Fibroblast of skin of left biceps (primary cell): ENCODE measurements around the gene HPSE2.
A peak's percentile ranks its signal among the peaks of the same experiment; 100 is the strongest.

Experiments
- DNase-seq, 2 experiments: peaks; one replicate each; pipeline ENCODE4 v3.0.0-alpha.2; 2013; ENCODE audit warnings: low read depth in 2 of 2

The HPSE2 gene

GRCh38 chr10:98846787-98847186 is 388.9 kb downstream of the HPSE2 start:
- no peak for DNase-seq

DNA sequence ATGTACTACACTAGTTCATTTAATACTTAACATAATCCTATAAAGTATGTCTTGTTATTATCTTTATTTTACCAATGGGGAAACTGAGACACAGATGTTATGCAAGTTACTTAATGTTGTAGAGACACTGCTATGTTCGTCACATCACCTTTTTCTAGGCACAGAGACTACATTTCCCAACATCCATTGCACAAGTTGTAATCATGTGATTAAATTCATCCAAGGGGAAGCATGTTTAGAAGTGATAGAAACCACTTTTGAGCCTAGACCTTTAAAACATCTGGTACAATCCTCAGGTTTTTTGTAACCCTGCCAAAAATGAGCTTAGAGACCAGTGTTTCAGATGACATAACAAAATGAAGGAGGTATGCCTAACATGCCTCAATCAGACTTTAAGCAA is 402.1 kb downstream of the HPSE2 start:
- no peak for DNase-seq

- DNase-seq: no peak
Measured at GRCh38 chr10:98832738-98833137, 402.9 kb downstream of the HPSE2 start.

DNA sequence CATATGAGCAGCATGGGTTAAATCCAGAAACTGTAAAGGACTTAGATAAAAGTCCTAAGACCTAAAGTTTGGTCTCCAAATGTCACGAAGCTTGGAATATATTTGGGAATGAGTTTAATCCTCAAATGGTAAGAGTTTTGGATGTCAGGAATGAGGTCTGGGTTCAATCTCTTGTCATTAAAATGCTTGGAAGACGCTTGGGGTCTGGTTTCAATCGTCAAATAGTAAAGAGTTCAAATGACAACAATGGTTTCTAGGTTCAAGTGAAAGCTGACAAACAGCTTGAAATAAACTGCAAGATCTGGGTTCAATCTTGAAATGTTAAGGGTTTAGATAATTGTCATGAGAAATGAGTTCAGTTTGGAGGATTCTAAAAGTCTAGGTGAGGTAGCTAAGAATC is 403.5 kb downstream of the HPSE2 start:
- no peak for DNase-seq

DNA sequence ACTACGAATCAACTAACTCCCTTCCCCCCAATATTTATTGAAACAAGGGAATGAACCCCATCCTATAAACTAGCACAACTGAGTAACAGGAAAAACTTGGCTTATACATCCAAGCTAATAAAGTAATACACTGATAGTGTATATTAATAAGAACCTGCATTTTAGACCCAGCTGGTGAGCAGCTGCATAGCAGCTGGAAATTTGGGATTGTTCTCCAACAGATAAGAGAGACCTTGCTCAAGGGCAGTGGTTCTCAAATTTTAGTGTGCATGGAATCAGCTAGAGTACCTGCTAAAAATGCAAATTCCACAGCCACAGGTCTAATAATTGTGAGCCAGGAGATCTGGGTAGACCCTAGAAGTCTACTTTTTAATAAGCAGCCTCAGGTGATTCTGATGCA is 404.3 kb downstream of the HPSE2 start:
- DNase-seq: no peak

GRCh38 chr10:98825741-98826140 is 409.9 kb downstream of the HPSE2 start:
- no peak for DNase-seq

DNA sequence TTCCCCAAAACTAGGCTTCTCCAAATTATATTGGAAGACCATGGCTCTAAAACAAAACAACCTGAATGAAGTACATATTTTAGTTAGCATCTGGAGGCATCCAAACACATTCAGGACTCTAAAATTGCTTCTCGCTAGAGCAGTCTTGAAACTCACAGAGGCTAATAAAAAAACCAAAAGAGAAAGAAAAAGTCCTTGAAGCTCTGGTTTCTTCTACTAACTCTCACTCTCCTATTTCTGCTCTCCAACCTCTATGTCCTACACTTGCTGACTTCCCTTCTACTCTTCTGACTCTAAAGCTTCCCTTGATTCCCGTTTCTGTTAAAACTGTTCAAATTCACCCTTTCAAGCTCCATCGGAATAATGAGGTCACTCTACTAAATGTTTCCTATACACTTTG is 418.3 kb downstream of the HPSE2 start:
- no peak for DNase-seq

GRCh38 chr10:98815039-98815885 is 420.4 kb downstream of the HPSE2 start:
- DNase-seq: no peak

DNA sequence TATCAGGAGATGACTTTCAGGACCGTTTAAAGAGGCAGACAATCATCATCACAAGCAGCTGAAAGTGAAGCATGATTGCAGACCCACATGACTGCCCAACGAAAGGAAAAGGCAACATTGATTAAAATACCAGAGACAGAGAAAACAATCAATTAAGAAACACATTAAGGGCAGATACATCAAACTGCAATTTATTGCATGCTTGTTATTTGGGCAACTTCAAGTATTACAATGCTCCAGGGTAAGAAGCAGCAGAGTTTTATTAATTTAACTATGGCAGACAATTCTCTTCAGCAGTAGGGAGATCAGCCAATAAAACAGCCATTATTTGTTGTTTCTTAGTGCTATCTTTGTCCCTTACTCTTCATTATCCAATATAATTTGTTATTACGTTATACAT is 421.2 kb downstream of the HPSE2 start:
- no peak for DNase-seq

DNA sequence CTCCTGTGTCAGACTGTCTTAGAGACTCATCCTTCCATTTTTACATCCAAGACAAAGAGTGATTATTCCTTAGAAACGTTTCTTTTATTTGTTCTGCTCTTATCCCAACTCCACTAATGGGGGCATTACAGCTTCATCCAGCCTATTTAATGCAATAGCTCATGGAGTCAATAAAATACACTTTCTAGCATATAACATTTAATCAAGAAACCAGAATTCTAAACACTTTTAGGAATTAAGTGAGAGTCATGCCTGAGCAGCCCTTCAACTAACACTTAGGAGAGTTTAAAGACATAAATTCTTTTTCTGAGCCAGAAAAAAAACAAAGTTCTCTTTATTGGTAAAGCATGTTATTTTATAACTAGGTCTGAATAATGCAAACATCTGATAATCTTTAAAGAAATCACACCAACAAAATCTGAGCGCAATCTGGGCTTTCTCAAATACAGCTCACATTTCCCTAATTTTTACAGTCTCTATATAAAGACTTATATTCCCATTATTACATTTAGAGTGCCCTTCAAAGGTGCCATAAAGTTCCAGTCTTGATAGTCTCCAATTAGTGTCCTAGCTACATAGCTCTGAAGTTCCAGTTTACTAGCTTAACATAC is 427.3 kb downstream of the HPSE2 start:
- DNase-seq: no peak

DNA sequence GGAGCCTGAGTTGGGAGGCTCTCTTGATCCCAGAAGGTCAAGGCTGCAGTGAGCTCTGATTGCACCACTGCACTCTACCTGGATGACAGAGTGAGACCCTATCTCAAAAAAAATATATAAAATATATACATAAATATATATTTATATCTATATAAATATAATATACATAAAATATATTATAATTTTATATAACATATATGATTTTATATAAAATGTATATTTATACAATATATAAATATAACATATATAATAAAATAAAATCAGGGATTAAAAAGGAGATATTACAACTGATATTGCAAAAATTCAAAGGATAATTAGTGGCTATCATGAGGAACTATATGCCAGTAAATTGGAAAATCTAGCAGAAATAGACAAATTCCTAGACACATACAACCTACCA is 435.4 kb downstream of the HPSE2 start:
- no peak for DNase-seq

DNA sequence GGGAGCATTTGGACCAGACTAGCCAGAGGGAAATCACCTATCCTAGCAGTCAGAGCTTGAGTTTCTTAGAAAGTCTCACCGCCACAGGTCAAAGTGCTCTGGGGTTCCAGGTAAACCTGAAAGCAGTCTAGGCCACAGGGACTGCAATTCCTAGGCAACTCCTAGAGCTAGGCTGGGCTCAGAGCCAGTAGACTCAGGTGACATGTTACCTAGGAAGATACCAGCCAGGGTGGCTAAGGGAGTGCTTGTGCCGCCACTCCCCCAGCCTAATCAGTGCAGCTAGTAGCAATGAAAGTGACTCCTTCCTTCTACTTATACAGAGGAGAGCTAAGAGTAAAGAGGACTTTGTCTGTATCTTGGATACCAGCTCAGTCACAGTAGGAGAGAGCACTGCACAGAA is 440.2 kb downstream of the HPSE2 start:
- DNase-seq: no peak

DNA sequence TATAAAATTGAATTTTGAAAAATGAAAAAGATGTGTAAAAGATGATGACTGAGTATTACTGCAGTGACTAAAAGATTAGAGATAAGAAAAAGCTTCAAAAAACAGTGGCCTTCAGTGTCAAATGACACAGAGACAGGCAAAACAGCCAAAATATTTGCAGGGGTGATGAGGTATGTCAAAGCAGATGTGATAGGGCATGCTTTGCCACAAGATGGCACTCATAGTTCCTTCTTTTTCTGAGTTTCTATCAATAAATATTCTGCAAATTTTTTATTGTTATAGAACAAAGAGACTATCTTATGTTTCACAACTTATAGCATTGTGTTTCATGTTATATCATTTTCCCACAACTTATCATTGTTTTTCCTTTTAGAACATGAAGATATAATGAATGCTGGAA is 444.8 kb downstream of the HPSE2 start:
- DNase-seq: no peak

DNA sequence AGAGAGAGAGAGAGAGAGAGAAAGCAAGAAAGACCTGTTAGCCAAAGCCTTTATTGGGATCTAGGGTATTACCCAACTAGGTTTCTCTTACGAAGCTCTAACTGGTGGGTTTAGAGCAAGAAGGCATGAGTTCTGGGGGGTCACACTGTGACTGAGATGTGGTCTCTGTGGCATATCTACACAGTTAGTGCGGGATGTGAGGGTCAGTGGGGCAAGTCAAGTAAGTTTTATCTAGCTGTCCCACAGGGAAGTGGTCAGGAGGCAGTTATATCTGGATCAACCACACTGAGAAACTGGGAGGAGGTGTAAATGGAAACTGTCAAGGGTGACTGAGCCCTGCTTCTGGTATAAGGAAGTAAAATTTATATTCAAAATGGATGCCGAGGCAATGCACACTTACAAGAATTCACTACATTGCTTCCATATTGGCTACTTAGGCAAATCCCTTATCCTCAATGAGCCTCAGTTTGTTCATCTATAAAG is 457.3 kb downstream of the HPSE2 start:
- DNase-seq: no peak

- peak; percentile 4 to 6 for DNase-seq
Measured at GRCh38 chr10:98758463-98758862, 477.2 kb downstream of the HPSE2 start.

DNA sequence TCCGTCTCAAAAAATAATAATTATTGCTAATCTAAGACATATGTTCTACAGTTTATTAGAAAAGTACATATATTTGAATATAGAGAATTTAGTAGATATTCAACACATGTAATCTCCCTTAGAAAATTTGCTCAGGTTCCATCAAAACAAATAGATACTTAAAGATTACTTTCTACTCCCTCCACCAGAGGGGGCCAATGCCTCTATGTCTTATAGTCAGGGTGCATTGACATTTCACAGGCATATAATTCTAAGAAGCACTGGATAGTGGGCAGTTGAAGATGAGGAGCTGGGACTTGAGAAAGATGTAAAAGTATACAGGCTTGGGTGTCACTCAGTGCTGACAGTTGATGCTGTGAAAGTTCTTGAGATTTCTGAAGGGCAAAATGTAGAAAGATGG is 487.4 kb downstream of the HPSE2 start:
- DNase-seq: peak in 1 of 2 experiments; percentile 3

DNA sequence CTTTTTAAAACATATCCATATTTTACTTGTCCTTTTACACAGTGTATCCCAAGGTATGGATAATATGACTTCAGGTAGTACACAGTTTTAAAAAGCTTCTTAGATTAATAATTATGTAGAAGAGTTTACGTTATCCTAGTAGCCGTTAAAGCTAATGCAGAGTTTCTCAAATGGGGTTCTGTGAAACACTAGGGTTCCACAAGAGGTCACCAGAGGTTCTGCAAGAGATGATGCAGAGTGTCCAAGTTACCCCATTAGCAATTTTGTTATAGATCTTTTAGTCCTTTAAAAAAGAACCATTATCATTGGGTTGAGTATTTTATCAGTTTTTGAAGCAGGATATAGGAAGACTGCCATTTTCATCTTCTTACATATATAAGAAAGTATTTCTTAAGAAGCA is 490.0 kb downstream of the HPSE2 start:
- no peak for DNase-seq

- no peak for DNase-seq
Measured at GRCh38 chr10:98720551-98720950, 515.1 kb downstream of the HPSE2 start.

GRCh38 chr10:98713586-98713985 is 522.1 kb downstream of the HPSE2 start:
- no peak for DNase-seq

DNA sequence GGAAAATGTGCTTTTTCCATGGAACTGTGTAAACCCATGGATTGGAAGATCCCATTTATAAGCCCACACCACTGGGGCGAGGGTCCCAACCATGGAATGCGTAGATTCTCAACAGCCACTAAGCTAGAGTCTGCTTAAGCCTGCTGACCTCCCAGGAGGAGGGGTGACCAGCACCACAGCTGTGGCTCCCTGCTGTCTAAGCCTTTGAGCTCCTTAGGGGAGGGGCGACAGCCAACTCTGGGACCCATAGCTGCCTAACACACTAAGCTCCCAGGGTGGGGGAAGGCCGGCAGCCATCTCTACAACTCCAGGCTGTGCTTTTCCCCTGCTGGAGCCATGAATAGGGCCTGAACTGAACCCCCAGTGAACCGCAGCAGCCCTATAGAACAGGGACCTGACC is 539.1 kb downstream of the HPSE2 start:
- DNase-seq: no peak

DNA sequence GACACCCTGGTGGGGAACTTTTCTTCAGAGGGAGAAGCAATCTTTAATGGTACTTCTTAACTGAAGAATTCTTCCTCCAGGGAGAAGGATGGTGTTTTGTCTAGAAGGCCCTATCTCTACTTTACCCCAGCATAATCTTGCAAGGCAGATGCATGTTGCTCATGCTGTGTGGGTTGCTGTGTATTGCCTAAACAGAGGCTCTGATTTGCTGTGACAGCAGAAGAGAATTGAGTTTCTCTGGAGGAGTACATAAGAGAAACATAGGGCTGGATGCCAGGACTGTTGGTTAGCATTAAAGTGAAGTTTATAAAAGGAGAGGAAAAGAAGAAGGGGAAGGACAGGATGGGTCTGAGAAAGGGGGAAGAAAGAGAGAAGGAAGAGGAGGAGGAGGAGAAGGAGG is 540.8 kb downstream of the HPSE2 start:
- no peak for DNase-seq

- DNase-seq: no peak
Measured at GRCh38 chr10:98694014-98694413, 541.6 kb downstream of the HPSE2 start.

DNA sequence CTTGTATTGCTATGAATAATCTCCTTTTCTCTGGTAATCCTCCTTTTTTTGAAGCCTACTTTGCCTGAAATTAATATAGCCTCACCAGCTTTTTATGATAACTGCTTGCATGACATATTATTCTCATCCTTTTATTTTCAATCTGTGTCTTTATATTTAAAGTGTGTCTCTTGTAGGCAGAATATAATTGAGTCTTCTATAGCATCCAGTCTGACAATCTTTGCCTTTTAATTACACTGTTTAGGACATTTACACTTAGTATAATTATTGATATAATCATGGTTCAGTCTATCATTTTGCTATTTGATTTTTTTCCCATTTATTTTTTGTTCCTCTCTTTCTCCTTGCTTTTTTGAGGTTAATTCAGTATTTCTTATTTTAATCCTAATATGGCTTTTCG is 548.0 kb downstream of the HPSE2 start:
- DNase-seq: no peak
